ENCODE data around the gene TAGLN. TPM values are rescaled to one million over a fixed set of nuclear protein-coding genes. Genes with fewer than 3 reads are reported as not detected.

The TAGLN gene
- total RNA-seq, 5 donors from 2014 or later (not counting 1 experiment from before 2014, with no cell fraction given): 8.5 to 19.7 (median 13.4) TPM

Other genes with a start within 250 kb of the TAGLN start
- 10 to 100 TPM; 56.3 to 78.0 (median 63.8) TPM for gene SIK3, start 100.9 kb upstream of the TAGLN start, total RNA-seq
- gene PAFAH1B2, start 55.1 kb upstream of the TAGLN start, total RNA-seq: 10 to 100 TPM; 44.1 to 55.9 (median 55.6) TPM
- gene SIDT2, start 20.6 kb upstream of the TAGLN start, total RNA-seq: 100 to 1,000 TPM in 2 of 5 donors, 10 to 100 TPM in 3; 46.3 to 110 (median 59.5) TPM
- gene PCSK7, start 32.7 kb downstream of the TAGLN start, total RNA-seq: 100 to 1,000 TPM; 300 to 368 (median 336) TPM
- 10 to 100 TPM; 21.6 to 31.7 (median 30.5) TPM for gene RNF214, start 33.3 kb downstream of the TAGLN start, total RNA-seq
- gene BACE1-AS, start 92.0 kb downstream of the TAGLN start, total RNA-seq: 10 to 100 TPM in 3 of 5 donors, 1 to 10 TPM in 2; 4.5 to 11.3 (median 10.1) TPM
- gene BACE1, start 116.9 kb downstream of the TAGLN start, total RNA-seq: 1 to 10 TPM; 1.3 to 2.3 (median 1.9) TPM
- 10 to 100 TPM; 44.5 to 59.9 (median 52.5) TPM for gene CEP164, start 128.5 kb downstream of the TAGLN start, total RNA-seq